Measurements from ENCODE around the gene MYRIP.
"Not testable (repeated sequence)": the region's sequence is repeated elsewhere in the genome, so short reads cannot be mapped to it uniquely, and the experiment has no call there.

MYRIP gene

DNA sequence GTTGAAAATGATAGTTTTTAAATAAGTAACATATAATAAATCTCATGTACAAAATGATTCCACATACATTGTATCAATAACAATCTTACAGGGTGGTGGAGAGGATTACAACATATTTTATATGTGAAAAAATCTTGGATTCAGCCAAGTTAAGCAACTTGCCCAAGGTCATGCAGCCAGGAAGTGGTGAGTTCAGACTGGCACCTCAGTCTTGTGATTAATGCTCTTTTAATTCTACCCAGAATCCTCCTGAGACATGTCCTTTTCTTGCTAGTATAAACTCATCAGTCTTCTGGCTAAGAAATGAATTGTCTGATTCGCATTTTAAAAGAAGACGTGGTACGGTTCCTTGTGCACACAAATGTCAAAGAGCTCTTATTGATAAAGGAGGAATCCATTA lies 4.5 kb upstream of the MYRIP start:
- no peak for DNase-seq
- in situ Hi-C loops (cut with MboI; ENCODE audit: low pct_unique_long_range_greater_than_20kb, low sequenced_read_pairs) = no loop called here

DNA sequence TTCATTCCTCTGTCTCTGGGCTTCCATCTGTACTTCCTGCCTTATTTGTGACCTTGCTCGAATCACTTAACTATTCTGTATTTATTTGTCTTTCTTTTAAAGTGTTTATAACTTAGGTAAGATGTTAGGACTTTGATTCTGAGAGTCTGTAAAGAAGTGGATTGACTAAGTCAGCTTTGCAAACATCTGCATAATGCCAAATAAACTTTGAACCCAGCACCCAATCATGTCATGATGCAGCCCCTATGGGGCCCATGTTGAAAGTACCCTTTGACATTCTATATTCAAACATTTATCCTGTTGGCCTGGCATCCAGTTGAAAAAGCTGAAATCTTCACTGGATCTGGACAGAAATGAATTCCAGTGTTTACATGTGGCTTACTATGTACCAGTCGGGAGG lies 3.8 kb upstream of the MYRIP start:
- in situ Hi-C loops (cut with MboI; ENCODE audit: low pct_unique_long_range_greater_than_20kb, low sequenced_read_pairs) = no loop called here
- no peak for DNase-seq

DNA sequence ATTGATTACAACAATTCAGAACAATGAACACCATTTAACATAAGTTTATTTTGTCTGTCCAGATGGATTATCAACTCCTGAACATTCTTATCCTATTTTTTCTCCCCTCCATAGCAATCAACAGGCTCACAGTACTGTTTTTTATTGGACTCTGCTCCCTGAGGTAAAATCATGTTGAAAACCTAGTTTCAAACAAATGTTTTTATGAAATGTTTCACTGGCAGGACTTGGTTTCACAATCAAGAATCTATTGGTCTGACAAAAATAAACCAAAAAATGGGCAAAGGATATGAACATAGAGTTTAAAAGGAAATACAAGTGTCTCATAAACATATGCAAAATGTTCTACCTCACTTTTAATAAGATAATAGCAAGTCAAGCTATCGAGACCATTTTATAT lies 2.6 kb upstream of the MYRIP start:
- in situ Hi-C loops (cut with MboI; ENCODE audit: low pct_unique_long_range_greater_than_20kb, low sequenced_read_pairs) = no loop called here

GRCh38 chr3:39808467-39809180 lies 785 bp upstream of the MYRIP start:
- peak; percentile 11 for DNase-seq
- in situ Hi-C loops (cut with MboI; ENCODE audit: low pct_unique_long_range_greater_than_20kb, low sequenced_read_pairs) = no loop called here

More for the DNA sequence above, 2.6 kb upstream of the MYRIP start:
- DNase-seq = no peak

GRCh38 chr3:39809995-39810595 lies 686 bp downstream of the MYRIP start:
- peak; percentile 4 for DNase-seq
- in situ Hi-C loops (cut with MboI; ENCODE audit: low pct_unique_long_range_greater_than_20kb, low sequenced_read_pairs) = no loop called here

DNA sequence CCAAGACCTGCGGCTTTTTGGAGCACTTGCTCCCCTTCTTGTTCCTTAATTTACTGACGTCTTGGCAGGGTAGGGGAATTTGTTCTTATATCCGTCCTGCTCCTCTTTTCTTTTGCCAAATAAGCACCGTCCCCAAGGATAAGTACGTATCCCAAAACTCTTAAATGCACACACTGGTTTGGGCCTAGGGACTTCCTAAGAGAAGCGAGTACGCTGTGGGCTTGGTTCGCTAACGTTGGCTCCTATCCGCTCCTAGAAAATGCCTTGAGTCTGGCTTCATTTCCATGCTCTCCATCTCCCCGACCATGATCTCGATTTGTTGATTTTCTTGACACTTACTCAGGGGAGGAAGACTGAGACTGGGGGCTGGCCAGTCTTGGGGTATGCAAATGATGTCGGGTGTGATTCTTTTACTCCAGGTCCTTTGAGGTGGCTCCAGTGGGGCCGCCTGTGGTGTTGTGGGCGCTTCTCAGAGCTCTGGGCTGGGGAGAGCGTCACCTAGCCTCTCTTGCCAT lies 1.3 kb downstream of the MYRIP start:
- in situ Hi-C loops (cut with MboI; ENCODE audit: low pct_unique_long_range_greater_than_20kb, low sequenced_read_pairs) = no loop called here
- no peak for DNase-seq

GRCh38 chr3:39811561-39811960 lies 2.2 kb downstream of the MYRIP start:
- in situ Hi-C loops (cut with MboI; ENCODE audit: low pct_unique_long_range_greater_than_20kb, low sequenced_read_pairs) = no loop called here
- DNase-seq = no peak

DNA sequence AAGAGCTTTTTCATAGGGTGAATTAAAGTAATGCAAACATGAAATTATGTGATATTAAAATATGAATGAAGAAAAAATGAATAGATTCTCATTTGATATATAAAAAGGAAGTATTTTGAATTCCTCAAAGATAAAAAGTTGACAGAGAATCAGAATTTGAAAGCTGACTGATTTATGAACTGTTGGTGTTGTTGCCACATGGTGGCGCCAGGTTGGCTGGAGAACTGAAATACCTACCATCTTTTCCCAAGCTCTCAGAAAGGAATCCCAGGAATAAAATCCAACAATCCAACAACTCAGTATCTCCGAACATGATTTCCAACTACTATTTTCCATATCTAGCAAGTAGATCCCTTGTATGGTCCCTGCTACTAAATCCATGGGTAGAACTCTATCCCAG lies 3.1 kb downstream of the MYRIP start:
- DNase-seq = peak; percentile 5
- in situ Hi-C loops (cut with MboI; ENCODE audit: low pct_unique_long_range_greater_than_20kb, low sequenced_read_pairs) = no loop called here

DNA sequence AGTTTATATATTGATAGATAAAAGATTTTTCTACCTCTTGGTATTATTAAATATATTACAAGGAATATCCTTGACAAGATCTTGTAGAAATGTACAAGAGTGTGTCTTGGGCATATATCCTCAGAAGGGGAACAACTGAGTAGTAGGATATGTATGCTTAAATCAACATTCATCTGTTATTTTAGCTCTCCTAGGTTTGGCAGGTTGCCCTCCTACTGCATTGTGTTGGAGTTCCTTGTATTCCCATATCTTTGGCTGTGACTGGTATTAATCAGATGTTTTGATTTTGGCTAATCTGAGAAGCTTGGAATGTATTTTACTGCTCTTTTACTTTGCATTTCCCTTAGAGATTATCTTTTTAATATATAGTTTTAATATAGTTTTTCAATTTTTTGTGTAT lies 4.6 kb downstream of the MYRIP start:
- DNase-seq = no peak
- in situ Hi-C loops (cut with MboI; ENCODE audit: low pct_unique_long_range_greater_than_20kb, low sequenced_read_pairs) = no loop called here

GRCh38 chr3:39819899-39820298 lies 10.5 kb downstream of the MYRIP start:
- no peak for DNase-seq

DNA sequence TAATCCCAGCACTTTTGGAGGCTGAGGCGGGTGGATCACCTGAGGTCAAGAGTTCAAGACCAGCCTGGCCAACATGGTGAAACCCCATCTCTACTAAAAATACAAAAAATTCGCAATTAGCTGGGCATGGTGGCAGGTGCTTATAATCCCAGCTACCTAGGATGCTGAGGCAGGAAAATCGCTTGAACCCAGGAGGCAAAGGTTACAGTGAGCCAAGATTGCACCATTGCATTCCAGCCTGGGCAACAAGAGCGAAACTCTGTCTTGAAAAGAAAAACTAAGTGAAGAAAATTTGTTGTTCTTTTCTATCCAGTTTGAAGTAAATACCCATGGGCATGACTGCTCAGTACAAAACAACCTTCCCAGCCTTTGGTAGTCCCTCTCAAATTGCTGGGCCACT lies 24.4 kb downstream of the MYRIP start:
- in situ Hi-C loops (cut with MboI; ENCODE audit: low pct_unique_long_range_greater_than_20kb, low sequenced_read_pairs); DNase-seq: not testable (repeated sequence)

More at GRCh38 chr3:39819899-39820298, 10.5 kb downstream of the MYRIP start:
- in situ Hi-C loops (cut with MboI; ENCODE audit: low pct_unique_long_range_greater_than_20kb, low sequenced_read_pairs) = no loop called here

GRCh38 chr3:39839484-39839883 lies 30.1 kb downstream of the MYRIP start:
- DNase-seq = no peak

GRCh38 chr3:39843440-39843839 lies 34.0 kb downstream of the MYRIP start:
- no peak for DNase-seq
- in situ Hi-C loops (cut with MboI; ENCODE audit: low pct_unique_long_range_greater_than_20kb, low sequenced_read_pairs) = no loop called here

More at GRCh38 chr3:39839484-39839883, 30.1 kb downstream of the MYRIP start:
- in situ Hi-C loops (cut with MboI; ENCODE audit: low pct_unique_long_range_greater_than_20kb, low sequenced_read_pairs) = no loop called here

GRCh38 chr3:39848365-39848764 lies 39.0 kb downstream of the MYRIP start:
- in situ Hi-C loops (cut with MboI; ENCODE audit: low pct_unique_long_range_greater_than_20kb, low sequenced_read_pairs) = no loop called here
- no peak for DNase-seq

- in situ Hi-C loops (cut with MboI; ENCODE audit: low pct_unique_long_range_greater_than_20kb, low sequenced_read_pairs) = no loop called here
- peak; percentile 4 for DNase-seq
Observed at GRCh38 chr3:39849992-39850715, 40.7 kb downstream of the MYRIP start.

- DNase-seq = no peak
- in situ Hi-C loops (cut with MboI; ENCODE audit: low pct_unique_long_range_greater_than_20kb, low sequenced_read_pairs) = no loop called here
Observed at GRCh38 chr3:39850716-39851032, 41.3 kb downstream of the MYRIP start.

GRCh38 chr3:39855517-39855916 lies 46.1 kb downstream of the MYRIP start:
- in situ Hi-C loops (cut with MboI; ENCODE audit: low pct_unique_long_range_greater_than_20kb, low sequenced_read_pairs) = no loop called here
- no peak for DNase-seq

DNA sequence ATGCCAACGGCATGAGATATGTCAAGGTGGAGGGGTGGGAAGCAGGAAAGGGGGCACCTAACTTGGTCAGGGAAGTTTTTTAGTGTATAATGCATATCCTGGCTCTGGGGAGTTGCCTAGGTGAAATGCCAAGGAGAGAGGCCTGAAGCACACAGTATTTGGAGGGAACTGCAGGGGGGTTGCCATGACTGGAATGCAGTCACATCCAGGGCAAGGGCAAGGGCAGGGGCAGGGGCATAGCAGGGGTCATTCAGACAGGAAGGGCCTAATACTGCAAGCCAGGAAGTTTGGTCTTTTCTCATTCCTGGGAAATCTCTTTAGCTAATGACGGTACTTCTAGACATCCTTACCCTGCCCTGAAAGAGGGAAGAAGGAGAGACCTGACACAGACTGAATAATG lies 60.5 kb downstream of the MYRIP start:
- no peak for DNase-seq
- in situ Hi-C loops (cut with MboI; ENCODE audit: low pct_unique_long_range_greater_than_20kb, low sequenced_read_pairs) = no loop called here

- in situ Hi-C loops (cut with MboI; ENCODE audit: low pct_unique_long_range_greater_than_20kb, low sequenced_read_pairs) = no loop called here
Observed at GRCh38 chr3:39870706-39871105, 61.3 kb downstream of the MYRIP start.

GRCh38 chr3:39879581-39879980 lies 70.2 kb downstream of the MYRIP start:
- in situ Hi-C loops (cut with MboI; ENCODE audit: low pct_unique_long_range_greater_than_20kb, low sequenced_read_pairs) = no loop called here
- DNase-seq = no peak

More at GRCh38 chr3:39870706-39871105, 61.3 kb downstream of the MYRIP start:
- no peak for DNase-seq

All from KBM-7 (cell line).